K562 (cell line): ENCODE results near the gene SLBP. TPM values are rescaled to one million over a fixed set of nuclear protein-coding genes. Genes with fewer than 3 reads are reported as not detected.

Experiments used
- ATF7 ChIP-seq: fragments of 450-650 bp; IDR thresholded peaks from 2 replicates; pipeline ENCODE4 v1.7.1; 2014; ENCODE audit warnings: mild to moderate bottlenecking, moderate library complexity
- BCOR ChIP-seq: fragments of 450-650 bp; IDR thresholded peaks from 2 replicates; pipeline ENCODE4 v1.6.1; 2016
- COPS2 ChIP-seq: fragments of 450-650 bp; conservative IDR thresholded peaks from 2 replicates; pipeline ENCODE4 v1.6.1; 2016; ENCODE audit warnings: mild to moderate bottlenecking, moderate library complexity
- DDX20 ChIP-seq: fragments of 450-650 bp; IDR thresholded peaks from 2 replicates; pipeline ENCODE4 v1.6.1; 2016; ENCODE audit warnings: missing genetic modification characterization, low read depth, mild to moderate bottlenecking, missing compliant biosample characterization, moderate library complexity
- ELK1 ChIP-seq: sonication (generic); formaldehyde crosslinking; IDR thresholded peaks from 2 replicates; pipeline ENCODE4 v1.8.1; 2022; ENCODE audit warnings: missing genetic modification reagents
- MYNN ChIP-seq, 2 experiments: sonication (generic); formaldehyde crosslinking in 1 of 2; IDR thresholded peaks; 2 replicates each; pipeline versions ENCODE4 v1.5.0 to v1.6.1; 2016 to 2020; ENCODE audit warnings: antibody characterized with exemption in 1 of 2, missing genetic modification reagents in 1 of 2
- NR1H2 ChIP-seq: sonication (generic); formaldehyde crosslinking; IDR thresholded peaks from 2 replicates; pipeline ENCODE4 v1.4.0; 2020; ENCODE audit warnings: mild to moderate bottlenecking, missing genetic modification reagents
- PBX2 ChIP-seq, 2 experiments: IDR thresholded peaks in 1 of 2; conservative IDR thresholded peaks in 1 of 2; 2 replicates each; pipeline ENCODE4 v1.6.1; 2016; ENCODE audit warnings: low read depth in 2 of 2, mild to moderate bottlenecking in 1 of 2, missing compliant biosample characterization in 1 of 2, missing genetic modification characterization in 1 of 2, moderate library complexity in 1 of 2
- PYGO2 ChIP-seq: fragments of 450-650 bp; IDR thresholded peaks from 2 replicates; pipeline ENCODE4 v1.6.1; 2016; ENCODE audit warnings: mild to moderate bottlenecking, missing genetic modification characterization, moderate library complexity, missing compliant biosample characterization
- SP2 ChIP-seq: IDR thresholded peaks from 2 replicates; pipeline ENCODE4 v1.6.1; 2011; ENCODE audit warnings: mild to moderate bottlenecking, low read depth, low read length, moderate library complexity; ENCODE audit not compliant: poor library complexity, severe bottlenecking; ENCODE audit errors: extremely low read depth
- SRF ChIP-seq, 2 experiments: fragments of 250-450, 450-650 bp in 1 of 2; sonication (Bioruptor Pico) in 1 of 2; sonication (generic) in 1 of 2; formaldehyde crosslinking; IDR thresholded peaks; 2 replicates each; pipeline versions ENCODE4 v1.5.0 to v1.5.1; 2020 to 2022; ENCODE audit warnings: mild to moderate bottlenecking in 1 of 2, missing genetic modification reagents in 1 of 2
- THRA ChIP-seq: fragments of 450-650 bp; IDR thresholded peaks from 2 replicates; pipeline ENCODE4 v1.6.1; 2017; ENCODE audit warnings: mild to moderate bottlenecking, moderate library complexity
- ZKSCAN1 ChIP-seq: fragments of 150-350 bp; IDR thresholded peaks from 2 replicates; pipeline ENCODE4 v1.6.1; 2016; ENCODE audit warnings: low read depth, low read length
- ZKSCAN3 ChIP-seq: fragments of 250-450 bp; sonication (Bioruptor Pico); IDR thresholded peaks from 2 replicates; pipeline ENCODE4 v1.4.0; 2020
- ZNF121 ChIP-seq: sonication (generic); formaldehyde crosslinking; conservative IDR thresholded peaks from 2 replicates; pipeline ENCODE4 v1.8.0; 2022; ENCODE audit warnings: missing genetic modification reagents
- ZNF224 ChIP-seq: sonication (generic); formaldehyde crosslinking; IDR thresholded peaks from 2 replicates; pipeline ENCODE4 v1.8.0; 2022; ENCODE audit warnings: mild to moderate bottlenecking, missing genetic modification reagents
- ZNF277 ChIP-seq: fragments of 250-450 bp; sonication (Bioruptor Pico); IDR thresholded peaks from 2 replicates; pipeline ENCODE4 v1.8.0; 2022; ENCODE audit warnings: inconsistent platforms, mild to moderate bottlenecking, moderate library complexity, borderline replicate concordance
- ZNF431 ChIP-seq: sonication (generic); formaldehyde crosslinking; IDR thresholded peaks from 2 replicates; pipeline ENCODE4 v1.8.0; 2022; ENCODE audit warnings: mild to moderate bottlenecking, missing genetic modification reagents
- ZNF717 ChIP-seq: fragments of 250-450 bp; sonication (Bioruptor Pico); IDR thresholded peaks from 2 replicates; pipeline ENCODE4 v1.5.0; 2021
- ZNF77 ChIP-seq: fragments of 250-450 bp; sonication (Bioruptor Pico); IDR thresholded peaks from 2 replicates; pipeline ENCODE4 v1.5.0; 2020
- polyA plus RNA-seq, 8 experiments: library from polyadenylated mRNA; depleted of rRNA in 4 of 8; stranded (reverse) in 5 of 8; unstranded in 3 of 8; fragments of >200 nt; fragmentation: Nextera tagmentation in 2 of 8; fragmentation: Illumina TruSeq in 1 of 8; extraction: Ambion mirVana in 2 of 8; extraction: Trizol in 1 of 8; gene quantifications; 2 replicates each; pipeline versions ENCODE4 v1.2.1 to v1.2.3, GENCODE V29; 2011 to 2014; ENCODE audit warnings: inconsistent platforms in 1 of 8, missing spikeins in 1 of 8
- total RNA-seq, 7 experiments: library from RNA; depleted of rRNA in 6 of 7; stranded (reverse); fragments of >200 nt in 6 of 7; fragmentation: Illumina TruSeq in 2 of 7; extraction: Trizol in 2 of 7; gene quantifications; 2 replicates each; pipeline versions ENCODE4 v1.2.1 to v1.2.3, GENCODE V29; 2011 to 2021; ENCODE audit warnings: low replicate concordance in 1 of 7
- TF ChIP-seq, protein P1 (sequence below): fragments of 450-650 bp; formaldehyde crosslinking; IDR thresholded peaks from 2 replicates; pipeline ENCODE4 v1.4.0; 2020; ENCODE audit warnings: mild to moderate bottlenecking

Gene SLBP
- total and polyA plus RNA-seq, 9 of the 15 experiments (the other 6 are each of a cell fraction or from before 2014, with no cell fraction given), result 49.4 to 221 (median 162) TPM

- no peak for TF ChIP-seq SRF (CRISPR knock-in tag; IDR thresholded peaks at IDR 0.05)
- no peak for TF ChIP-seq ZNF277 (CRISPR knock-in tag)
- TF ChIP-seq ATF7, result peak; percentile 37; the same call in 1 of the 2 replicates
- TF ChIP-seq THRA, result no peak
- no peak for TF ChIP-seq NR1H2 (CRISPR knock-in tag)
- no peak for TF ChIP-seq SP2
- no peak for TF ChIP-seq ZNF121
- TF ChIP-seq ZNF77 (CRISPR knock-in tag), result no peak
- no peak for TF ChIP-seq BCOR
- TF ChIP-seq ZNF431, result peak; percentile 85; the same call in 1 of the 2 replicates
- 0 out of 2 replicates have a peak, but pooled peaks have one; percentile 76 for TF ChIP-seq ELK1
- peak; percentile 75; the same call in 1 of the 2 replicates for TF ChIP-seq ZNF224 (CRISPR knock-in tag)
- TF ChIP-seq ZKSCAN1, result no peak
- no peak for TF ChIP-seq PYGO2 (tag)
- no peak for TF ChIP-seq MYNN (IDR thresholded peaks at IDR 0.05)
- no peak for TF ChIP-seq MYNN (CRISPR knock-in tag; IDR thresholded peaks at IDR 0.05)
- no peak for TF ChIP-seq PBX2 (CRISPR knock-in tag; IDR thresholded peaks at IDR 0.05; ENCODE audit: low read depth)
- TF ChIP-seq PBX2 (tag; conservative IDR thresholded peaks at IDR 0.05; ENCODE audit: low read depth), result no peak
- no peak for TF ChIP-seq ZNF717 (CRISPR knock-in tag)
- TF ChIP-seq DDX20 (tag), result no peak
- TF ChIP-seq, protein P1, sequence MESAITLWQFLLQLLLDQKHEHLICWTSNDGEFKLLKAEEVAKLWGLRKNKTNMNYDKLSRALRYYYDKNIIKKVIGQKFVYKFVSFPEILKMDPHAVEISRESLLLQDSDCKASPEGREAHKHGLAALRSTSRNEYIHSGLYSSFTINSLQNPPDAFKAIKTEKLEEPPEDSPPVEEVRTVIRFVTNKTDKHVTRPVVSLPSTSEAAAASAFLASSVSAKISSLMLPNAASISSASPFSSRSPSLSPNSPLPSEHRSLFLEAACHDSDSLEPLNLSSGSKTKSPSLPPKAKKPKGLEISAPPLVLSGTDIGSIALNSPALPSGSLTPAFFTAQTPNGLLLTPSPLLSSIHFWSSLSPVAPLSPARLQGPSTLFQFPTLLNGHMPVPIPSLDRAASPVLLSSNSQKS (CRISPR knock-in tag), result no peak
- TF ChIP-seq ZKSCAN3, result no peak
- TF ChIP-seq COPS2, result no peak
Observed at GRCh38 chr4:1683736-1684505, 28.2 kb downstream of the SLBP start, which contains the start of gene FAM53A (continued).
